Measurements from ENCODE around the gene DVL2. TPM values are rescaled to one million over a fixed set of nuclear protein-coding genes. Genes with fewer than 3 reads are reported as not detected.

Gene DVL2
- total RNA-seq, 2 donors from 2014 or later: 52.3 to 116 TPM

- Histone ChIP-seq H3K4me3 (peak within 1 kb of the TSS; percentile 34 to 41), H3K4me1 (replicated peaks) (peaks cover 9% of the 10 kb centered on the region), H3K36me3 (no peaks in the 10 kb centered on the region), H3K27me3 (replicated peaks; ENCODE audit: insufficient read depth) (no peaks in the 10 kb centered on the region), H3K27ac (peak within 1 kb of the TSS; percentile 77), H3K9me3 (no peaks in the 10 kb centered on the region)
- WGBS: under 1% methylated on average over 58 of the region's 71 CpGs
- DNase-seq (ENCODE audit: low spot score): peak; percentile 96
- TF ChIP-seq POLR2AphosphoS5 (IDR thresholded peaks at IDR 0.05) (peak; percentile 87), CTCF (IDR thresholded peaks at IDR 0.05) (peak in 2 of 4 experiments; percentile 25 to 27), POLR2A (IDR thresholded peaks at IDR 0.05) (peak; percentile 62)
- intact Hi-C loops (cut with DNase I): loop anchor here (2.0 to 10.0 kb wide), 2 partner anchors 29 to 237 kb away; partner anchors contain the start of genes ELP5 and SLC16A11
These were observed 47.0 kb upstream of the DVL2 start, which contains the start of gene SLC2A4 for GRCh38 chr17:7281074-7281952. SLC2A4 (plus strand) TSS chr17:7281718; CDS start chr17:7281935, 217 bp downstream.

- no peaks in the 10 kb centered on the region for H3K9me3 ChIP-seq
- H3K4me3 ChIP-seq: peak overlapping the region; percentile 34 to 41
- H3K4me1 ChIP-seq (replicated peaks): peaks cover 9% of the 10 kb centered on the region
- peak; percentile 29 for TF ChIP-seq POLR2A (IDR thresholded peaks at IDR 0.05)
- TF ChIP-seq CTCF (IDR thresholded peaks at IDR 0.05): peak; percentile 79 to 99 (median 88)
- TF ChIP-seq POLR2AphosphoS5 (IDR thresholded peaks at IDR 0.05): peak; percentile 59
- H3K36me3 ChIP-seq: no peaks in the 10 kb centered on the region
- under 1% methylated on average over 29 of the region's 29 CpGs for WGBS
- H3K27ac ChIP-seq: peak overlapping the region; percentile 77
- DNase-seq (ENCODE audit: low spot score): peak; percentile 74
- intact Hi-C loops (cut with DNase I): loop anchor here (1.0 to 10.0 kb wide), 3 partner anchors 16 to 236 kb away; partner anchors contain the start of genes ELP5 and SLC16A11
- no peaks in the 10 kb centered on the region for H3K27me3 ChIP-seq (replicated peaks; ENCODE audit: insufficient read depth)
These were observed 46.3 kb upstream of the DVL2 start for GRCh38 chr17:7280519-7281073.

- H3K9me3 ChIP-seq: no peaks in the 10 kb centered on the region
- H3K4me1 ChIP-seq (replicated peaks): peaks cover 9% of the 10 kb centered on the region
- TF ChIP-seq POLR2A (IDR thresholded peaks at IDR 0.05) (no peak), CTCF (IDR thresholded peaks at IDR 0.05) (no peak), POLR2AphosphoS5 (IDR thresholded peaks at IDR 0.05) (no peak)
- no peaks in the 10 kb centered on the region for H3K36me3 ChIP-seq
- DNase-seq (ENCODE audit: low spot score): no peak
- H3K27ac ChIP-seq: no peak overlapping the region
- intact Hi-C loops (cut with DNase I): no loop called here
- H3K4me3 ChIP-seq: no peak overlapping the region
- no peaks in the 10 kb centered on the region for H3K27me3 ChIP-seq (replicated peaks; ENCODE audit: insufficient read depth)
- WGBS: 84% methylated on average over 8 of the region's 8 CpGs
These were observed 45.1 kb upstream of the DVL2 start for GRCh38 chr17:7279448-7279847.

GRCh38 chr17:7266784-7267183 is 32.5 kb upstream of the DVL2 start:
- intact Hi-C loops (cut with DNase I): no loop called here
- Histone ChIP-seq H3K27me3 (replicated peaks; ENCODE audit: insufficient read depth) (no peaks in the 10 kb centered on the region), H3K27ac (peak overlapping the region in 1 of 2 donors; percentile 53), H3K9me3 (no peaks in the 10 kb centered on the region), H3K4me3 (no peak overlapping the region), H3K4me1 (replicated peaks) (peaks cover 15% of the 10 kb centered on the region), H3K36me3 (no peaks in the 10 kb centered on the region)
- TF ChIP-seq POLR2A (IDR thresholded peaks at IDR 0.05): no peak
- peak; percentile 28 for TF ChIP-seq POLR2AphosphoS5 (IDR thresholded peaks at IDR 0.05)
- DNase-seq (ENCODE audit: low spot score): no peak
- 41% methylated on average over 1 of the region's 1 CpG for WGBS

GRCh38 chr17:7263801-7264078 is 29.4 kb upstream of the DVL2 start:
- WGBS: 38% methylated on average over 4 of the region's 4 CpGs
- peaks cover 24% of the 10 kb centered on the region for H3K4me1 ChIP-seq (replicated peaks)
- no peak overlapping the region for H3K4me3 ChIP-seq
- H3K27ac ChIP-seq: peak overlapping the region in 1 of 2 donors; percentile 91
- intact Hi-C loops (cut with DNase I): no loop called here
- DNase-seq (ENCODE audit: low spot score): no peak
- no peaks in the 10 kb centered on the region for H3K27me3 ChIP-seq (replicated peaks; ENCODE audit: insufficient read depth)
- H3K9me3 ChIP-seq: no peaks in the 10 kb centered on the region
- no peaks in the 10 kb centered on the region for H3K36me3 ChIP-seq
- no peak for TF ChIP-seq POLR2A (IDR thresholded peaks at IDR 0.05)

Measured in prostate gland (tissue), 2 donors.